Stimulated activated CD8-positive, alpha-beta memory T cell treated with anti-CD3 and anti-CD28 coated beads, Interleukin-2, amount 100 ng/mL, for 48 hours (primary cell): ENCODE results near the gene KDM3A.
A peak's percentile ranks its signal among the peaks of the same experiment; 100 is the strongest.

Experiments used
- DNase-seq, 2 donors: peaks; one replicate each; pipeline ENCODE4 v3.0.0-alpha.2; 2020; ENCODE audit warnings: low read depth in 2 of 2

KDM3A gene

GRCh38 chr2:86440631-86441391, at the start of gene KDM3A:
Gene KDM3A (plus strand): TSS chr2:86441371. CDS start chr2:86442048, 677 bp downstream.
- DNase-seq, result peak; percentile 99

- no peak for DNase-seq
These were observed 48.2 kb upstream of the KDM3A start for GRCh38 chr2:86392873-86393518.

GRCh38 chr2:86393521-86394491, 47.4 kb upstream of the KDM3A start:
- DNase-seq, result no peak

- no peak for DNase-seq
These were observed 44.8 kb upstream of the KDM3A start for GRCh38 chr2:86396291-86396785.

- DNase-seq, result no peak
These were observed 43.2 kb upstream of the KDM3A start for GRCh38 chr2:86397986-86398385.

- DNase-seq, result no peak
These were observed 42.4 kb upstream of the KDM3A start for GRCh38 chr2:86398500-86399474.

- DNase-seq, result no peak
These were observed 40.9 kb upstream of the KDM3A start for GRCh38 chr2:86400321-86400720.

GRCh38 chr2:86410581-86410980, 30.6 kb upstream of the KDM3A start:
- no peak for DNase-seq

GRCh38 chr2:86411396-86411795, 29.8 kb upstream of the KDM3A start:
- DNase-seq, result no peak

- DNase-seq, result no peak
These were observed 29.2 kb upstream of the KDM3A start for GRCh38 chr2:86412007-86412406.

- no peak for DNase-seq
These were observed 27.7 kb upstream of the KDM3A start for GRCh38 chr2:86413296-86414094.

- no peak for DNase-seq
These were observed 26.2 kb upstream of the KDM3A start for GRCh38 chr2:86414996-86415395.

GRCh38 chr2:86416146-86416545, 25.0 kb upstream of the KDM3A start:
- DNase-seq, result no peak

- DNase-seq, result no peak
These were observed 23.2 kb upstream of the KDM3A start for GRCh38 chr2:86417961-86418360.

- DNase-seq, result no peak
These were observed 20.3 kb upstream of the KDM3A start for GRCh38 chr2:86420913-86421312.

GRCh38 chr2:86426271-86426670, 14.9 kb upstream of the KDM3A start:
- no peak for DNase-seq

GRCh38 chr2:86429335-86429734, 11.8 kb upstream of the KDM3A start:
- no peak for DNase-seq

- no peak for DNase-seq
These were observed 10.8 kb upstream of the KDM3A start for GRCh38 chr2:86430368-86430767.

GRCh38 chr2:86433137-86433536, 8.0 kb upstream of the KDM3A start:
- no peak for DNase-seq

GRCh38 chr2:86434290-86434689, 6.9 kb upstream of the KDM3A start:
- no peak for DNase-seq
